Activated T-helper 2 cell treated with anti-CD3 and anti-CD28 coated beads, Interferon-gamma antibody, Interleukin-2, Interleukin-4, amounts not matched to agents 10 μg/mL and 5 μg/mL and 100 μg/mL, durations not matched to agents 14 hours and 24 hours and 36 hours (primary cell): ENCODE measurements around the gene HOXD11. TPM values are rescaled to one million over a fixed set of nuclear protein-coding genes. Genes with fewer than 3 reads are reported as not detected.

Experiments used
- DNase-seq: peaks from one replicate; pipeline ENCODE4 v3.0.0; 2021; ENCODE audit warnings: low spot score
- H3K27ac Mint-ChIP-seq: one replicate; pipeline ENCODE4 v1.8.0; 2021; ENCODE audit warnings: mixed read lengths
- H3K27me3 Mint-ChIP-seq: one replicate; pipeline ENCODE4 v1.8.0; 2021; ENCODE audit warnings: low read depth, mixed read lengths
- H3K36me3 Mint-ChIP-seq: one replicate; pipeline ENCODE4 v1.8.0; 2021; ENCODE audit warnings: low read depth, mixed read lengths
- H3K4me1 Mint-ChIP-seq: one replicate; pipeline ENCODE4 v1.8.0; 2021; ENCODE audit warnings: low read depth, mixed read lengths
- H3K4me3 Mint-ChIP-seq: one replicate; pipeline ENCODE4 v1.8.0; 2021; ENCODE audit warnings: low read depth, mild to moderate bottlenecking, moderate library complexity, mixed read lengths
- H3K9me3 Mint-ChIP-seq: one replicate; pipeline ENCODE4 v1.8.0; 2021; ENCODE audit warnings: mixed read lengths
- intact Hi-C: fragments of 100-400 bp; cut with micrococcal nuclease; formaldehyde crosslinking; loops from one replicate; pipeline ENCODE4 v1.15.1; 2023
- total RNA-seq: library from RNA; stranded (reverse); gene quantifications from 2 replicates; pipeline ENCODE4 v1.2.3, GENCODE V29; 2022

Gene HOXD11
- total RNA-seq, 1 donor from 2014 or later, result not detected

DNA sequence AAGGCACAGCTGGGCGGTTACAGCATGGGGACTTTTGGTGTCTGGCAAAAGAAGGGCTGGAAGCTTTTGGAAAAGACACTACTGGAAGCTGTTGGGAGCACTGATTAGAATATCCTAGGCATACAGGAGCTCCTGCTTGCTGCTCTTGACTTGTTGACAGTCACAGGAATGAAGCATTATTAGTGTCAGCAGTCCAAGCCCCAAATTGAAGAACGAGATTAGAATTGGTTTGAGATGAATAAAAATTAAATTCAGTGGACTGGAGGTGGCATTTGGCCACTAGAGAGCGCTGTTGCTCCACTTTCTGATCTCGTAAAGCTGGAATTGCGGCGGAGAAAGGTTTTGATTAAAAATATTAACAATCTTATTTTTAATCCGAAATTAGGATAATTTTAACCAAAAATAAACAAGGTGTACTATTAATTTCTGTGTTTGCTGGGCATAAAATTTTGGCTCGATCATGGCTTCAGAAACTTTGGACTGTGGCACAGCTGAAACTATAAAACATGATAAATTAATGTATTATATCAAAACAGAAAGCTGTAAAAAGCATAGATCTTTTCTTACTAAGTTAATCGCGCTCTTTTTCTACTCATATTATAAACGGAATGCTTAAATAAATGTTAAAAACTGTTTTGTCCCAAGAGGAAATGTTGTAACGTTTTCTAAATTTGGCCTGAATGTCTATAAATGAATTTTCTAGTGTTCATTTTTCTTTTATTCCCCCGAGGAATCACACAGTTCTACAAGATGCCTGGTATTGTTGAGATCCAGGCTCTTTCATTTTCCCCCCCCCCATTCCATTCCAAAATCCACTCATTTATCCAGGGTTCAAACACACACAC is 20.1 kb downstream of the HOXD11 start:
- peak overlapping the region; percentile 26 for H3K27ac Mint-ChIP-seq

DNA sequence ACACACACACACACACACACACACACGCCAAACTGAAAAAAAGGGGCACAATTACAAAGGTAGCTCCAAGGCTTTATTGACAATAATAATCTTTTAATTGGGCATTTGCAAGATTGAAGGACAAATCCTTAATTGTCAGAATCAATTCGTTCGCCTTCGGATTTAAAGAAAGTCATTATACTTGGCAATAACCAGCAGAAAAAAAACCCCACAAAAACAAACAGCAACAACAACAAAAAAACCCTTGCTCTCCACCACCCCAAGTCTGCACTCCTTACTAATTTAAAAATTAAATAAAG is 20.6 kb downstream of the HOXD11 start:
- Mint-ChIP-seq H3K36me3 (no peaks in the 10 kb centered on the region), H3K9me3 (no peaks in the 10 kb centered on the region), H3K4me1 (peaks cover 12% of the 10 kb centered on the region), H3K27ac (no peak overlapping the region), H3K27me3 (peaks cover 72% of the 10 kb centered on the region), H3K4me3 (no peak overlapping the region)
- DNase-seq, result no peak
- intact Hi-C loops, result loop anchor here (2.0 to 10.0 kb wide), 6 partner anchors 17 to 1793 kb away; partner anchors contain the start of gene SP9

More for the DNA sequence above, 20.1 kb downstream of the HOXD11 start:
- intact Hi-C loops, result loop anchor here (2.0 to 10.0 kb wide), 5 partner anchors 512 to 1792 kb away; partner anchors contain the start of gene SP9
- DNase-seq, result no peak
- Mint-ChIP-seq H3K4me3 (no peak overlapping the region), H3K4me1 (peaks cover 8% of the 10 kb centered on the region), H3K9me3 (no peaks in the 10 kb centered on the region), H3K27me3 (peaks cover 70% of the 10 kb centered on the region), H3K36me3 (no peaks in the 10 kb centered on the region)

DNA sequence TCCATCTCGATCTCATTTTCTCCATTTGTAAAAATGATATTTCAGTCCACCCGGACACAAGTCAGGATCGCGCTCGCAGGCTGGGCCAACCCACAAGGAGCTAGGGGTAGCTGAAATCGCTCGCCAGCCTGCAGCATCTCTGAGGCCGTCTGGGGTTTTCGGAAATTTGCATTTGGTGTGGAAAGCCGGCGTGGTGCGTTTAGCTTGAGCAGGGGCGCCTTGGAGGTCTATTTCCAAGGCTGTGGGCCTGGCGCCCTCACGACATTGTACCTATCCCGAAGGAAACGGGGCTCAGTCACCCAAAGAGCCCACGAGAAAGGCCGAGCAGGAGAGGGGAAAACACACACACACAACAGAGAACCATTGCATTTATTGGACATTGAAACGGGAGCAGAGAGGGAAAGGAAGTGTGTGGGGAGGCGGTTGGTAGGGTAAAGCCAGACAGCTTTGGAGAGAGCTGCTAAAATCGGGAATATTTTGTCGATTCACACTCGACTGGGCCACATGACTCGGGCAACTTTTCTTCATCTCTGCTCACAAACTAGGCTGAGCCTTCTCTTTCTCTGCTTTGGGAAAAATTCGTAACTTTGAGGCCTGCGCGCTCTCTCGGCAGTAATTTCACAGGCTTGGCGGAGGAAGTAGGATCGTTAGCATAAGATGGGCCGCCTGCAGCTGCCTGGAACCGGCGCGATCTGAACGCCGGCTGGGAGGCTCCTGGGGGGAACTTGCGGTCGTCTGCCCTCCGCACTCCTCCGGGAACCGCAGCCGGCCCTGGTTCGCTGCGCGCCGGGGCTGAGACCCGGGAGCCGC is 21.3 kb downstream of the HOXD11 start:
- DNase-seq, result no peak
- Mint-ChIP-seq H3K9me3 (no peaks in the 10 kb centered on the region), H3K27me3 (peaks cover 79% of the 10 kb centered on the region), H3K36me3 (no peaks in the 10 kb centered on the region), H3K4me1 (peaks cover 12% of the 10 kb centered on the region), H3K4me3 (no peak overlapping the region), H3K27ac (peak overlapping the region; percentile 63)
- intact Hi-C loops, result loop anchor here (2.0 to 10.0 kb wide), 4 partner anchors 18 to 1794 kb away; partner anchors contain the start of gene SP9

DNA sequence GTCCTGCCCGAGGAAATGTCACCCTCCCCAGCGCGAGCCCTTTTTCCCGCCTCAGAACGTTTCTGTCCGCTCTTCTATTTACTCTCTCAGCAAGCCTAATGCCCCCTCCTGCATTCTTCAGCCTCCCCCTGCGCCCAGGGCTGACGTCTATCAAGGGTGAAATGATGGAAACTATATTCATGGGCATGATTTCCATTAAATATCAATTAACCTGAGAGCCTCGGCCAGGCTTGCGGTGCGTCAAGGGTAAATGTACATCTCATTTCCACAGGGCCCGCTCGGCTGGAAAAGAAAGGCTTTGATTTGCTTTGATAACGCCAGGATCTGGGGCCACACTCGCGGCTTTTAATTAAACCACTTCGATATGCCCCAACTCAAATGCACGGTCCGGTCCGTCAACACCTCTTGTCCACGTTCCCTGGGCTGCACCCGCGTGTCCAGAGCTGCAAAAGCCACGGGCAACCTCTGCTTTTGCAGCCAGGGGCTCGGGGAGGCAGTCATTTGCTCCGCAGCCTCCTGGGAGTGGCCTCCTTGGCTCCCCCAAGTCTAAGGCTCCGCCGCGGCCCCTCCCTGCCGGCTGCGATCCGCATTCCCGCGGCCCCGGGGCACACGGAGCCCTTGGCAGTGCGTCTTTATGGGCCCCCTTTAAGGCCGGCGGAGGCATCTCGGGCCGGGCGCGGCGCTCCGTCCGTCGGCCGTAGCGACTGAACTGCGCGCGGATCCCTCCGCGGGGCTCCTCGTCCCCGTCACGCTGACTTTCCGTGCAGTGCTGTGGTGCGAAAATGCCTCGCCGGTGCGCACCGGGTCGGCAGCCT is 22.1 kb downstream of the HOXD11 start, which contains the start of gene HOXD8:
TSS of gene HOXD8 (plus strand) at position 724 of the 815 bp plus-strand sequence. CDS start 662 bp downstream, outside the sequence.
- intact Hi-C loops, result loop anchor here (2.0 to 10.0 kb wide), 4 partner anchors 18 to 1794 kb away; partner anchors contain the start of gene SP9
- Mint-ChIP-seq H3K4me3 (no peak within 1 kb of the TSS), H3K27me3 (peaks cover 79% of the 10 kb centered on the region), H3K27ac (peak within 1 kb of the TSS; percentile 63), H3K4me1 (peaks cover 12% of the 10 kb centered on the region), H3K36me3 (no peaks in the 10 kb centered on the region), H3K9me3 (no peaks in the 10 kb centered on the region)
- DNase-seq, result no peak

DNA sequence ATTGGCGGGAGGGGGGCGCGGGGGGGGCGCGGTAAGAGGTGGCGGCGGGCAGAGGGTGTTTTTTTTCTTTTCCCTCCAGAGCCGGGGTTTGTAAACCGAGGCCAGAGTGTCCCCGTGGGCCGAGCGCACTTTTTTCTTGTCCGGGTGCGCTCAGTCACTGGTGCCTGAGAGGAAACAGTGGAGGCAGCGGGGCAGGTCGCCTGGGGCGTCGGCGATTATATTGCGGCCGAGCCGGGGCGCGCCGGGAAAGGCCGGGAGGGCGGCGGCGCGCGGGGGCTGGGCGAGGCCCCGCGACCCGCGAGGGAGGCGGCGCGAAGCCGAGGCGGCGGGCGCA is 22.7 kb downstream of the HOXD11 start:
- Mint-ChIP-seq H3K4me1 (peaks cover 12% of the 10 kb centered on the region), H3K27ac (no peak overlapping the region), H3K4me3 (no peak overlapping the region), H3K9me3 (no peaks in the 10 kb centered on the region), H3K36me3 (no peaks in the 10 kb centered on the region), H3K27me3 (peaks cover 79% of the 10 kb centered on the region)
- intact Hi-C loops, result loop anchor here (1.0 to 10.0 kb wide), 7 partner anchors 10 to 1795 kb away; partner anchors contain the start of genes HOXD12 and SP9
- no peak for DNase-seq

DNA sequence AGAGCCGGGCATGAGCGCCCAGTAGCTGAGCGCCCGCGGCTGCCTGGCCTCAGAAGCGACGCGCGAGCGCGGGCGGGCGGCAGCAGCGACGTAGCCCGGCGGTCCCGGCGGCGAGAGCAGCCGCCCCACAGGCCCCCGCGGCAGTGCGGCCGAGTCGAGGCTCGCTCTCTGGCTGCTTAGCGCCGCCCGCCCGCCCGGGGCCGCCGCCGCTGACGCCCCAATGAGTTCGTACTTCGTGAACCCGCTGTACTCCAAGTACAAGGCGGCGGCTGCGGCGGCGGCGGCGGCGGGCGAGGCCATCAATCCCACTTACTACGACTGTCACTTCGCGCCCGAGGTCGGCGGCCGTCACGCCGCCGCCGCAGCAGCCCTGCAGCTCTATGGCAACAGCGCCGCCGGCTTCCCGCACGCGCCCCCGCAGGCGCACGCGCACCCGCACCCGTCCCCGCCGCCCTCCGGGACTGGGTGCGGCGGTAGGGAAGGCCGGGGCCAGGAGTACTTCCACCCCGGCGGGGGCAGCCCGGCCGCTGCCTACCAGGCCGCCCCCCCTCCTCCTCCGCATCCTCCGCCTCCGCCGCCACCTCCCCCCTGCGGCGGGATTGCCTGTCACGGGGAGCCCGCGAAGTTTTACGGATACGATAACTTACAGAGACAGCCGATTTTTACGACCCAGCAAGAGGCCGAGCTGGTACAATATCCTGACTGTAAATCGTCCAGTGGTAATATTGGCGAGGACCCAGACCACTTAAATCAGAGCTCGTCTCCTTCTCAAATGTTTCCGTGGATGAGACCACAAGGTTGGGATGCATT is 23.3 kb downstream of the HOXD11 start:
- intact Hi-C loops, result loop anchor here (1.0 to 5.0 kb wide), 3 partner anchors 9 to 54 kb away; partner anchors contain the start of gene HOXD12
- DNase-seq, result no peak
- Mint-ChIP-seq H3K9me3 (no peaks in the 10 kb centered on the region), H3K27me3 (peaks cover 81% of the 10 kb centered on the region), H3K4me1 (peaks cover 12% of the 10 kb centered on the region), H3K27ac (no peak overlapping the region), H3K36me3 (no peaks in the 10 kb centered on the region), H3K4me3 (no peak overlapping the region)

DNA sequence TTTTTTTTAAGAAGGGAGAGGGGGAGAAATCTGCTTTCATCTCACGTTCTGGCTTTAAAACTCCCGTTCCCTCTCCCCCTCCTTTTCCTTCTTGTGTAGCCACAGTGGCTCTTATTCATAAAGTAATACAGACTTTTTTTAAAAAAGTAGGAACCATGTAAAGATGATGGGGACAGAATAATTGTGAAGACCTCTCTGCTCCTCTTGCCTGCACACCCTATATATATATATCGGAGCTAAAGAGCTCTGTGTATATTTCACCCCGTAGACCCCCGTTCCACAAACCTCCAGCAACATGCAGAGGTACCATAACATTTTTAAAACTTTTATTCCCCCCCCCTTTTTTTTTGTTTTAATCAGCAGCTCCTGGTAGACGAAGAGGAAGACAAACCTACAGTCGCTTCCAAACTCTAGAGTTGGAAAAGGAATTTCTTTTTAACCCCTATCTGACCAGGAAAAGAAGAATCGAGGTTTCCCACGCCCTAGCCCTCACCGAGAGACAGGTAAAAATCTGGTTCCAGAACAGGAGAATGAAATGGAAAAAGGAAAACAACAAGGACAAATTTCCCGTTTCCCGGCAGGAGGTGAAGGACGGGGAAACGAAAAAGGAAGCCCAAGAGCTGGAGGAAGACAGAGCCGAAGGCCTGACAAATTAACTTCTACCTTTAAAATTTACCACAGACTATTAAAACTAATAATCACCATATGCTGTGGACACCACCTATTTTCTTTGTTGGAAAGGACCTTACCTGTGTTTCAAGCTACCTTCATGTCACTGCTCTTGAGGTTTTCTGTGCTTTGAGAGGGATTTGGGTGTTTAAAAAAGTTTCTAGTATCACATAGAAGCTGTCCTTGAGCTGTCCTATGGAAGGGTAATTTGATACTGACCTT is 24.1 kb downstream of the HOXD11 start:
- Mint-ChIP-seq H3K4me1 (peaks cover 18% of the 10 kb centered on the region), H3K36me3 (no peaks in the 10 kb centered on the region), H3K4me3 (no peak overlapping the region), H3K27me3 (peaks cover 81% of the 10 kb centered on the region), H3K27ac (no peak overlapping the region), H3K9me3 (no peaks in the 10 kb centered on the region)
- intact Hi-C loops, result loop anchor here (1.0 to 5.0 kb wide), 3 partner anchors 8 to 54 kb away; partner anchors contain the start of gene HOXD12
- DNase-seq, result no peak

DNA sequence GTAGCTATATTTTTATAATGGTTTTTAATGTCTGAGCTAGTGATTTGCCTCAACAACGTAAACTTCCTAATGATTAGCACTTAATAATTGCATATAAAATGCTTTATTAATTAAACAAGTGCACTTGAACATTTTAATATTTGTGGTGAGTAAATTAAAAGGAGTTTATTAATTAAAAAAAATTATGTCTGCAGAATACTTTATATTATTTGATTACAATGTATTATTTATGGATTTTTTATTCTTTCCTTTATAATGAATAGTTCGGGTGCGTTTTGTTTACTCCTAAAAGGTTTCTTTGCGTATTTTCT is 24.7 kb downstream of the HOXD11 start:
- H3K4me1 Mint-ChIP-seq, result peaks cover 18% of the 10 kb centered on the region

DNA sequence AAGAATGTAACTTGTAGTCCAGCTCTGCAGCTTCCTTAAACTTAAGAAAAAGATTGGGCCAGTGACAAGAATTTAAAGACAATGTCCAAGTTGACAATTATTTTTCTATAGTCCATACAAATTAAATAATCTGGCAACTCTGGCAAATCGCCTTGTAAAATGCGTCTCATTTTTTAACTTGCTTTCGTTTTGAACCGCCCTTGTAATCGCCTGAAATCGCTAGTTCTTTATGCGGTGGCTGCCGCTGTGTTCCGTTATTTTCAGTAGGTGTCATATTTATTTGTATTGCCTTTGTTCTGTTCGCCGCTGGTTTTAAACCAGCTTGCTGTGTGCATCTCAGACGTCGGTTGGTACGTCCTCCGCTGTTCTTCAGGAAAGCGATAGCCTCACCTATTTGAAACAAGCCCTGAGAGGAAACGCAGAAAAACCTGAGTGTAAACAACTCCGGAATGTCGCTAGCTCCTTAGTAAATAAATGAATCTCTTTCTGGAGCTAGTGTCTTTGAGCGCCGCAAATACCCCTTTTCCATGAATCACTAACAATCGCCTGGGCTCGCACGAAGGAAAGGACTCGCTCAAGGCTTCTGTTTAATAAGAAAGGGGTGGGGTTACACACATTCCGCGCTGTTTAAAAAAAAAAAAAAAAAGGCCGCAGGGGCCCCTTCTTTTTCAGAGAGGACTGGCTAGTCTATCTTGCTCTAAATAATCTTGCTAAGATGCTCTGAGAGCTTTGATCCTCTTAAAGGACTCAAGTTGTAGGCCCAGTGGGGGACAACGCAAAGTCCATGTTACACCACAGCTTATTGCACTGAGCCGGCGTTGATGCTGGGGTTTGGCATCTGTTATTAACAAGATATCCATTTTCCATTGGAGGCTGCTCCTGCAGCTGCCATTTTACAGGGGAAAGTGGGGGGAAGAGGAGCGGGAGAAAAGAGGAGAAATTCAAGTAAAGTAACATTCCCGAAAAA is 25.4 kb downstream of the HOXD11 start:
- Mint-ChIP-seq H3K27me3 (peaks cover 79% of the 10 kb centered on the region), H3K4me1 (peaks cover 18% of the 10 kb centered on the region), H3K27ac (peak overlapping the region; percentile 49), H3K9me3 (no peaks in the 10 kb centered on the region), H3K4me3 (peak overlapping the region; percentile 56), H3K36me3 (no peaks in the 10 kb centered on the region)
- no peak for DNase-seq
- intact Hi-C loops, result loop anchor here (5.0 kb wide), 1 partner anchor 35 kb away; the partner anchor contains the start of gene HOXD12

More for the DNA sequence above, 24.7 kb downstream of the HOXD11 start:
- no peak overlapping the region for H3K27ac Mint-ChIP-seq
- H3K27me3 Mint-ChIP-seq, result peaks cover 78% of the 10 kb centered on the region
- intact Hi-C loops, result loop anchor here (2.0 to 5.0 kb wide), 2 partner anchors 35 to 55 kb away; partner anchors contain the start of gene HOXD12
- H3K4me3 Mint-ChIP-seq, result no peak overlapping the region
- H3K9me3 Mint-ChIP-seq, result no peaks in the 10 kb centered on the region
- no peak for DNase-seq
- no peaks in the 10 kb centered on the region for H3K36me3 Mint-ChIP-seq

DNA sequence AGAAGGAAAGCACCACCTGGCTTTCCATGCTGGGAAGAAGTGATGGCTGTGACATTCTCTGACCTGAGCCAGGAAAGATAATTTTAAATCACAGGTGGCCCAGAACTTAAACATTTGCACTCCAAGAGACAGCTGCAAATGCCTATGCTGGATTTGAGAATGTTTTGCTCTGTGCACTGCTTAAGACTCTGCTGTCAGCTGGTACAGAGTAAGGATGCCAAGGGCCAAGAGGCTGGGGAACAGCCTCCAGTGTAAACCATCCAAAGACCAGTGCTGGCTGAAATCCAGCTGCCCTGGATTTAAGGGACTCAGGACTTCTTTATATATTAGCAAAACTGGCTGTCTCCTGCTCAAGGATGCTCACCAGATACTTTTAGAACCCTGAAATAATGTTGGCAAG is 26.3 kb downstream of the HOXD11 start:
- H3K4me3 Mint-ChIP-seq, result no peak overlapping the region
- no peaks in the 10 kb centered on the region for H3K9me3 Mint-ChIP-seq
- intact Hi-C loops, result loop anchor here (5.0 kb wide), 1 partner anchor 36 kb away; the partner anchor contains the start of gene HOXD12
- no peak overlapping the region for H3K27ac Mint-ChIP-seq
- peaks cover 79% of the 10 kb centered on the region for H3K27me3 Mint-ChIP-seq
- no peaks in the 10 kb centered on the region for H3K36me3 Mint-ChIP-seq
- peaks cover 18% of the 10 kb centered on the region for H3K4me1 Mint-ChIP-seq
- DNase-seq, result no peak
